SIG-M5 treated with dmso at 0.1 percent for 504 hours (cell line): ENCODE measurements around the gene ZFPL1.
A peak's percentile ranks its signal among the peaks of the same experiment; 100 is the strongest.

ENCODE experiments used
- DNase-seq: peaks from one replicate; lab custom pipeline; 2025; ENCODE audit not compliant: unreplicated experiment; lab: John Stamatoyannopoulos, UW

Gene ZFPL1

DNA sequence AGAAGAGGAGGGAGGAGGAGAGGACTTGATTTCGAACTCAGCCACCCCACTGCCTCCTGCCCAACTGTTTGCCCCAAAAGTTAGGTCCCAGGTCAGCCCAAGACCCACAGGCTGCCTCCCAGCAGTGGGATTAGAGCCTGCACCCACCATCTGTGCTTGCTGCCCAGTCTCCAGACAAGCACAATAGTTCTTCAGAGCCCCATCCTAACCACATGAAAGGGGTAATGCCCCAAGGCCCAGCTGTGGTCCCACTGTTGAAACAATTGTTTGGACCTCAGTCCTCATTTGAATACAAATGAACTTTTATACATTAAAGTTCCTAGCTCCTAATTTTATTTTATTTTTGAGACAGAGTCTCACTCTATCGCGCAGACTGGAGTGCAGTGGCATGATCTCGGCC lies 6.6 kb downstream of the ZFPL1 start:
- no peak for DNase-seq

DNA sequence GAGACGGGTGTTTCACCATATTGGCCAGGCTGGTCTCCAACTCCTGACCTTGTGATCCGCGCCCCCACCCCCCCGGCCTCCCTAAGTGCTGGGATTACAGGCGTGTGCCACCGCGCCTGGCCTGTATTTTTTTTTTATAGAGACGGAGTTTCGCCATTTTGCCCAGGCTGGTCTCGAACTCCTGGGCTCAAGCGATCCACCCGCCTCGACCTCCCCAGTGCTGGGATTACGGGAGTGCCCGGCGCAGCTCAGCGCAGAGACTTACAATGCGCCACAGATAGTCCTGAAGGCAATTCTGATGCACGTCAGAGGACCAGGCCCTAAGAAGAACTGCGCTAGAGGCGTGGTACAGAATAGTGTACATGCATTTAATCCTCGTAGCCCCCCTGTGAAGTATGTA lies 11.4 kb downstream of the ZFPL1 start:
- DNase-seq, result no peak

DNA sequence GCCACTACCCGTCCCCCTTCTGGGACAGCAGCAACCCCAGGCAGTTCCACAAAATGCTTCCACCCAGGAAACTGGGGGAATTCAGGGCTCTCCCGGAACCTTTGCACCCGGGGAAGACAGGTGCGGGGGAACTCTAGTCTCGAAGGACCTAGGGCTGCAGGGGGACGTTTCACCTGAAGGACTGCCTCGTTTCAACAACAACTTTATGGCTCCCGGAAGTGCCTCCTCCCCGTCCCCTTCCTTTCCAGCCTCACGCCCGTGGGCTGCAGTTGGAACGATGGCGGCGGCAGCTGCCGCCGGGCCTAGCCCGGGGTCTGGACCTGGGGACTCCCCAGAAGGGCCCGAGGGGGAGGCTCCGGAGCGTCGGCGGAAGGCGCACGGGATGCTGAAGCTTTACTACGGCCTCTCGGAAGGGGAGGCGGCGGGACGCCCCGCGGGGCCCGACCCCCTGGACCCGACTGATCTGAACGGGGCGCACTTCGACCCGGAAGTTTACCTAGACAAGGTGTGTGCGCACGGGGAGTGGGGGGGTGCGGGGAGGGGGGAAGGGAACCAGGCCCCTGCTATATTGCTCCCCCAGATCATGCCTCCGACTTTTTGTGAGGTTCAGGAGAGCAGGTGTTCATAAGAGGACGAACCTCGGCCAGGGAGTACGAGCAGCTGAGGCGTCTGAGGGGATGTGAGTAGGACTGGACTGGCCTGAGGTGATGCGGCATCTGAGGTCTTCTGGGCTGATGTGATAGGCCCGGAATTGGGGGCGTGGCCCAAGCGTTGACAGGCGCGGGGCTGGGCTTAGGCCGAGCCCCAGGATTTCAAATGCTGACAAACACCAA lies 12.2 kb downstream of the ZFPL1 start, which contains the start of gene VPS51:
VPS51 (plus strand) TSS at position 241 of the 833 bp plus-strand sequence; CDS start at position 278, 37 bp downstream.
- peak; percentile 90 for DNase-seq

- no peak for DNase-seq
Measured at GRCh38 chr11:65096926-65097325, 12.9 kb downstream of the ZFPL1 start.

DNA sequence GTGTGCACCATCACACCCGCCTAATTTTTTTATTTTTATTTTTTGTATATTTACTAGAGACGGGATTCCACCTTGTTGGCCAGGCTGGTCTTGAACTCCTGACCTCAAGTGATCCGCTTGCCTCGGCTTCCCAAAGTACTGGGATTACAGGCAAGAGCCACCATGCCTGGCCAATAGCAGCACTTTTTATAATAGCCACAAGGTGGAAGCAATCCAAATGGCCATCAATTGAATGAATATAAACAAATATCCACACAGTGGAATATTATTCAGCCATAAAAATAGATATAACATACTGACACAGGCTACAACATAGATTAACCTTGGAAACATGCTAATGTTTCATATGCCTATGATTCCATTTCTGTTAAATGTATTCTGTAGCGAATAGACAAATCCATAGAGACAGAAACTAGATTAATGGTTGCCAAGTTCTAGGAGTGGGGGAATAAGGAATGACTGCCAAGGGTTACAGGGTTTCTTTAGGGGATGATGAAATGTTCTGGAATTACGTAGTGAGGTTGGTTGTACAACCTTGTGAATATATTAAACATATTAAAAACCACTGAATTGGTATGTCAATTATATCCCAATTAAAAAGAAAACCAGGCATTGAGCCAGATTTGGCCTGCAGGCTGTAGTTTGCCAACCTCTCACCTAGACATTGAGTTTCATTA lies 16.8 kb downstream of the ZFPL1 start:
- DNase-seq, result no peak

- no peak for DNase-seq
Measured at GRCh38 chr11:65102142-65103095, 18.4 kb downstream of the ZFPL1 start.

DNA sequence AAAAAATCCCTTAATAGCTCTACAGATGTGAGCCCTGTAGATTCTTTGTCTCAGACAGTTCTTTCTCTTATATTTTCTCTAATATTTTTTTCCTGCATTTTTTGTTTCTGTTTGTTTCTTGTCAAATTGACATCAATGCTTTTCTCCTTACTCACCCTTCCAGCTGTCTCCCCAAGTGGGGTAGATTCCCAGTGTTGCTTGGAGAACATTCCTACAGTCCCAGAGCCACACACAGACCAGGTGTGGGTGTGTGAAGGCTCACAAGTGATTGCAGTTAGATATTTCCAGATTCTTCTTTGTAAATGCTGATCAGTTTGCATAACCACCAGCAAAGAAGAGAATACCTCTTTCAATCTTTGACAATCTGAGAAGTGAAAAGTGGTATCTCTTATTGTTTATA lies 19.5 kb downstream of the ZFPL1 start:
- no peak for DNase-seq

- DNase-seq, result no peak
Measured at GRCh38 chr11:65104628-65105027, 20.6 kb downstream of the ZFPL1 start.

DNA sequence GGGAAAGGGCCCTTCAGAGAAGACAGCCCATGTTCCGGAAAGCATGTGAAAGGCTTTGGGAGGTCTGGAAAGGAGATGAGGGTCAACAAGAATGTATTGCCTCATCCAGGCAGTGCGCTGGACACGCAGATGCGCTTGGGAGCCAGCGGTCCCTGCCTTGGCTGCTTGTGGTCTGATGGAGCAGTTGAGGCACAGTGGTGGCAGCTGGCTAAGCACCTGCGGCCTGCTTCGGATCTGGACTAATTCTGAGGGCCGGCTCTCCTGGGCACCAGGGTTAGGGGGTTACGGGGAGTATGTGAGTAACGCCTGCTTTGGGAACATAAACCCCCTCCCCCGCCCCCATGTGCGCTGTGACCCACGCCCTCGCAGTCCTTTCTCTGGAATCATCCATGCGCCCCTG lies 23.1 kb downstream of the ZFPL1 start:
- DNase-seq, result no peak

- DNase-seq, result no peak
Measured at GRCh38 chr11:65107751-65108468, 23.9 kb downstream of the ZFPL1 start.

GRCh38 chr11:65108469-65109123 lies 24.6 kb downstream of the ZFPL1 start:
- peak; percentile 37 for DNase-seq

DNA sequence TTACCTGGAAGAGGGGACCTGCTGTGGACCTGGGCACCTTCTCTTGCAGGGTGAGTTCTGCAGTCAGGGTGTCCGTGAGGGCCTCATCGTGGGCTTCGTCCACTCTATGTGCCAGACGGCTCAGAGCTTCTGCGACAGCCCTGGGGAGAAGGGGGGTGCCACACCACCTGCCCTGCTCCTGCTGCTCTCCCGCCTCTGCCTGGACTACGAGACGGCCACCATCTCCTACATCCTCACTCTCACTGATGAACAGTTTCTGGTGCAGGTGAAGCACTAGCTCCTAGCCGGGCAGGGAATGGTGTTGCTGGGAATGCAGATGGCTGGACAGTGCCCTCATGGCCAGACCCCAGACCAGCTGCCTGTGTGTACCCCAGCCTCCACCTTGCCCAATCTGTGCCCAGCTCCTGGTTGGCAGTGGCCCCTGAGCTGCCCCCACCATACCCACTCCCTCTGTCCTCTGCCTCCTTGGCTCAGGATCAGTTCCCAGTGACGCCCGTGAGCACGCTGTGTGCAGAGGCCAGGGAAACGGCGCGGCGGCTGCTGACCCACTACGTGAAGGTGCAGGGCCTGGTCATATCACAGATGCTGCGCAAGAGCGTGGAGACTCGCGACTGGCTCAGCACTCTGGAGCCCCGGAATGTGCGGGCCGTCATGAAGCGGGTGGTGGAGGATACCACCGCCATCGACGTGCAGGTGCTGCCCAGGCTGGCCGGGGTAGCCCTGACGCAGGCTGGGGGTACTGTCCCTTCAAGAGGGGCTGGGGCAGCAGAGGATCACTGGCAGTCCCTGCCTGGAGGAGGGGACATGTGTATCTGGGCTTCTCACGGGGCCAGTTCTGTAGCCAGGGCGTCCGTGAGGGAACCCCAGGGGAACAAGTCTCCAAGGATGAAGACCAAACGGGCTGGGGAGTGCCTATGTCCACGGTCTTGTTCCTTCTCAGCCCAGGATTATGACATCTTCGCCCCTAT lies 25.5 kb downstream of the ZFPL1 start:
- no peak for DNase-seq

DNA sequence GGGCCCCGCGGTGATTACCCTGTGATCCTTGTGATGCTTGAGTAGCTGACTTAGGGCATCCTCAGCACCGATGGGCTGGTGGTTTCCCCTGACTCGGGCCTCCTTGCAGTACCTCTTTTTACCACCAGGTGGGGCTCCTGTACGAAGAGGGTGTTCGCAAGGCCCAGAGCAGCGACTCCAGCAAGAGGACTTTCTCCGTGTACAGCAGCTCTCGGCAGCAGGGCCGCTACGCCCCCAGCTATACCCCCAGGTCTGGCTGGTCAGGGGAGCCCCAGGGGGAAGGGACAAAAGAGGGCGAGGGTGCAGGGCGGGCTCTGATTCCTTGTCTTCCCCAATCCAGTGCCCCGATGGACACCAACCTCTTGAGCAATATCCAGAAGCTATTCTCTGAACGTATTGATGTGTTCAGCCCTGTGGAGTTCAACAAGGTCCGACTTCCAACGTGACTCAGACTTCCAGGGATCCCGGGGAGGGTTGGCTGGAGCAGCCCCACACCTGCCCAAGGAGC lies 26.4 kb downstream of the ZFPL1 start:
- DNase-seq, result peak; percentile 82

DNA sequence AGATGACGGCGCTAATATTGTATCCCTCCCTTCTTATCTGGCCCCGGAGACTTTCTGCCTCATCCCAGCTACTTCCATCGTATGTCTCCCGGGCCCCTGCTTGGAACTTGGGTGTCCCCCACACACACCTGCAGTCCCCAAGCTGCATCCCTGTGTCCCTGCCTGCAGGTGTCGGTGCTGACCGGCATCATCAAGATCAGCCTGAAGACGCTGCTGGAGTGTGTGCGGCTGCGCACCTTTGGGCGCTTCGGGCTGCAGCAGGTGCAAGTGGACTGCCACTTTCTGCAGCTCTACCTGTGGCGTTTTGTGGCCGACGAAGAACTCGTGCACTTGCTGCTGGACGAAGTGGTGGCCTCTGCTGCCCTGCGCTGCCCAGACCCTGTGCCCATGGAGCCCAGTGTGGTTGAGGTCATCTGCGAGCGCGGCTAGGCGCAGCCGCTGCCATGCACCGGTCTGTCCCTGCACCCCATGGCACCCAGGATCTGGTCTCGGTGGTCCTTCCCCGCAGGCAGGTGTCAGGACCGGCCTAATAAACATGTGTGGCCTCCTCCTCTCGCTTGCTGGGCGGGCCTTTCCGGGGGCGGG lies 27.2 kb downstream of the ZFPL1 start:
- DNase-seq, result no peak

DNA sequence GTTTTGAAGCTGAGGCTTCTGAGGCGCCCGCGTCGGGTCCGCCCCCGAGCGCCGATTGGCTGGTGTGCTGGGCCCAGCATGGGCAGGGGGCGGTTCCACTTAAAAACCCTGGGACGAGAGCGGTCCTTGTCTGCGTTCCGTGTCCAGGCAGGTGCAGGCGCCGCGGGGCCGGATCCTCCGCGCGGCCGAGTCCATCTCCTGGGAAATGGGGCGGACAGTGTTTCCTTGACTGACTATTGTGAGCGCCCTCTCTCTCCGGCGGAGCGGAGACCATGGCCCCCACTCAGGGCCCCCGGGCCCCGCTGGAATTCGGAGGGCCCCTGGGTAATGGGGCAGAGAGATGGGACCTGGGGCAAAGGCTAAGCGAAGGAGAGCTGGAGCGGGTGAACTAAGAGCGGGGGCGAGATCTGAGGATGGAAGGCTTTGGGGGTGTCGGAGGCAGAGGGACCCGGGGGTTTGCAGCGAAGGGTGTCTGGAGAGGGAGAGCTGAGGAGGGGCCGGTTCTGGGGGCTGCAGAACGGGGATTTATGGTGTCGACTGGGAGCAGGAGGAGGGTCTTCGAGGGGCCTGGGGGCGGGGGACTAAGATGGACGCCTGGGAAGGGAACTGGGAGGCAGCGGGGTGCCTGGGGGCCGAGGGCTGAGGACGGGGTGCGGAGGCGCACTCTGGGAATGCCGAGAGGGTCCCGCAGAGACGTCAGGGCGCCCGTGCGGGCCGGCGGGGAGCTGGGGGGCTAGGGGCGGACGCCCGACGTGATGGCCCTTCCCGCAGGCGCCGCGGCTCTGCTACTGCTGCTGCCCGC lies 27.9 kb downstream of the ZFPL1 start, which contains the start of gene TM7SF2:
TM7SF2 (plus strand) TSS at position 129 of the 802 bp plus-strand sequence; CDS start at position 273, 144 bp downstream.
- DNase-seq, result peak; percentile 86

DNA sequence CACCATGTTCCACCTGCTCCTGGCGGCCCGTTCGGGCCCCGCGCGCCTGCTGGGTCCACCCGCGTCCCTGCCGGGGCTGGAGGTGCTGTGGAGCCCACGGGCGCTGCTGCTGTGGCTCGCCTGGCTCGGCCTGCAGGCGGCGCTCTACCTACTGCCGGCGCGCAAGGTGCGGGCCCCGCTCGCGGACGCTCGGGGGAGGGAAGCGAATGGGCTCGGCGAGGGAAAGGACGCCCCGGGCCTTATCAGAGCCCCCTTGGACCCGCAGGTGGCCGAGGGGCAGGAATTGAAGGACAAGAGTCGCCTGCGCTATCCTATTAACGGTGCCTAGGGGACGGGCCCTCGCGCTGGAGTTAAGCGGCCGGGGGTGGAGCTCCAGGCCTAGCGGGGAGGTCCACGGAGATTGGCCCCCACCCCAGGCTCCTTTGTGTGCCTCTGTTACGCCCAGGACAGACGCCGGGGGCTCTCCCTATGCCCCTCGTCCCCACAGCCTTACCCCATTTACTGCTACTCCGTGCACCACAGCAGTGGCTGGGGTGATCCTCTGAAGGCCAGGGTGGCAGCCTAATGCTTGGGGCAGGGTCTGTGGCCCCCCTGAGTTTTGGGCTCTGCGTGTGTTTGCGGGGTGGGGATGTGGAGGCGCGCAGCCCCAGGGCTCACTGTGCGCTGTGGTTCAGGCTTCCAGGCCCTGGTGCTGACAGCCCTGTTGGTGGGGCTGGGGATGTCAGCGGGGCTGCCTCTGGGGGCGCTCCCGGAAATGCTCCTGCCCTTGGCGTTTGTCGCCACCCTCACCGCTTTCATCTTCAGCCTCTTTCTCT lies 28.7 kb downstream of the ZFPL1 start:
- peak; percentile 59 for DNase-seq

DNA sequence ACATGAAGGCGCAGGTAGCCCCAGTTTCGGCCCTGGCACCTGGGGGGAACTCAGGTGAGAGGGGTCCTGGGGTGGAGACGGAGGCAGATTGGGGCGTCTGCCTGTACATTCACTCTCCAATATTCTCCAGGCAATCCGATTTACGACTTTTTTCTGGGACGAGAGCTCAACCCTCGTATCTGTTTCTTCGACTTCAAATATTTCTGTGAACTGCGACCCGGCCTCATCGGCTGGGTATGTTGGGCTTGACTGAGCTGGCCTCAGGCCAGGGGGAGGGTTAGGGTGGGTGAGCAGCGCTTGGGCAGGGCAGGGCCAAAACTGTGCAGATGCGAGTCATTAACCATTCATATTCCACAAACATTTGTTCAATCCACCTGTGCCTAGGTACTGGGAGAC lies 29.3 kb downstream of the ZFPL1 start:
- DNase-seq, result no peak
